ENCODE measurements around the gene CDH4.

GRCh38 chr20:61436667-61437279 lies 184.7 kb downstream of the CDH4 start:
- TF ChIP-seq, protein P1, sequence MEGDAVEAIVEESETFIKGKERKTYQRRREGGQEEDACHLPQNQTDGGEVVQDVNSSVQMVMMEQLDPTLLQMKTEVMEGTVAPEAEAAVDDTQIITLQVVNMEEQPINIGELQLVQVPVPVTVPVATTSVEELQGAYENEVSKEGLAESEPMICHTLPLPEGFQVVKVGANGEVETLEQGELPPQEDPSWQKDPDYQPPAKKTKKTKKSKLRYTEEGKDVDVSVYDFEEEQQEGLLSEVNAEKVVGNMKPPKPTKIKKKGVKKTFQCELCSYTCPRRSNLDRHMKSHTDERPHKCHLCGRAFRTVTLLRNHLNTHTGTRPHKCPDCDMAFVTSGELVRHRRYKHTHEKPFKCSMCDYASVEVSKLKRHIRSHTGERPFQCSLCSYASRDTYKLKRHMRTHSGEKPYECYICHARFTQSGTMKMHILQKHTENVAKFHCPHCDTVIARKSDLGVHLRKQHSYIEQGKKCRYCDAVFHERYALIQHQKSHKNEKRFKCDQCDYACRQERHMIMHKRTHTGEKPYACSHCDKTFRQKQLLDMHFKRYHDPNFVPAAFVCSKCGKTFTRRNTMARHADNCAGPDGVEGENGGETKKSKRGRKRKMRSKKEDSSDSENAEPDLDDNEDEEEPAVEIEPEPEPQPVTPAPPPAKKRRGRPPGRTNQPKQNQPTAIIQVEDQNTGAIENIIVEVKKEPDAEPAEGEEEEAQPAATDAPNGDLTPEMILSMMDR (IDR thresholded peaks at IDR 0.05): no peak
- no peak for TF ChIP-seq POLR2AphosphoS5 (IDR thresholded peaks at IDR 0.05)

All from prostate gland (tissue), 2 donors.